ENCODE results near the gene TFIP11. TPM values are rescaled to one million over a fixed set of nuclear protein-coding genes. Genes with fewer than 3 reads are reported as not detected.

Gene TFIP11
- total RNA-seq, 3 donors from 2014 or later, result 27.5 to 34.5 (median 29.0) TPM

DNA sequence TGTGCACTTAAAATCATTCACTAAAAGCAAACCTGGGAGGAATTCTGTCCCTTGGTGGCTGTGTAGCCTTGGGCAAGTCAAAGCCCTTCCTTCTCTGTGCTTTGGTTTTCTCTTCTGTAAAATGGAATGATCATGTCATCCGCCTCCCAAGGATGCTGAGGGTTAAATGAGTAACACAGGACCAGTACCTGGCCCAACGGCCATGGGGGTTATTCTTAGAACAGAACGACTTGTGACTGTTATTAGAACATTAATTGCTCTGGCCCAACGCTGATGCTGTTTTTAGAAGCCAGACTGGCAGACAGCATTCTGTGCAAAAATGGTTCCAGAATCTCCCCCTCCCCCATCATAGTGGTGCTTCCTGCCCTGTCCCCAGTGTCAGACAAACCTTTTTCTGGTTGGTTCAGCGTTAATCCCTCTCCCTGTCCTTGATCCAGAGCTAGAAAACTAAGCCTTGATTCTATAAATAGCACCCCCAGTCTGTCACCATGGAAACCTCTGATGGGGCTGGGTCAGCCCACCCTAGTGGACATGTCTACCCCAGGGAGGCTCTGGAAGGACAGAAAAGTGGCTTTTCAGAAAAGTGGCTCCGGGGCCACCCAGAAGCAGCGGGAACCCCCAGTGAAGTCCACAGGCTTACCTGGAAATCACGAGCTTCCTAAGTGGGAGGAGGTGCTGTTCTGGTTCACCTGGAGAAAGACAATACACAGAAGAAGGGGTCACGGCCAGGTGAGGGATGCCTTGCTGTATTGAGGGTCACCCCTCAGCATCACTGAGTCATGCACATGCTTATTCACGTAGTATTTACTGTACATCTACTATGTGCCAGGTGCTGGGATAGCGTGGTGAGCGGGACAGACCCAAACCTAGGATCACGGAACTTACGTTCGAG, 15.5 kb upstream of the TFIP11 start:
- H3K4me3 ChIP-seq, result no peak overlapping the region
- H3K9me3 ChIP-seq, result no peaks in the 10 kb centered on the region
- no peaks in the 10 kb centered on the region for H3K4me1 ChIP-seq
- no peaks in the 10 kb centered on the region for H3K27me3 ChIP-seq
- H3K36me3 ChIP-seq, result no peaks in the 10 kb centered on the region
- peak overlapping the region in 1 of 2 donors; percentile 44 for H3K27ac ChIP-seq
- intact Hi-C loops (cut with DNase I; ENCODE audit: low total_unique reads), result no loop called here
- no peak for DNase-seq (ENCODE audit: low spot score in 2 of 2)
- TF ChIP-seq POLR2A (IDR thresholded peaks at IDR 0.05), result no peak
- no peak for TF ChIP-seq POLR2AphosphoS5 (IDR thresholded peaks at IDR 0.05)
- TF ChIP-seq, protein P1, sequence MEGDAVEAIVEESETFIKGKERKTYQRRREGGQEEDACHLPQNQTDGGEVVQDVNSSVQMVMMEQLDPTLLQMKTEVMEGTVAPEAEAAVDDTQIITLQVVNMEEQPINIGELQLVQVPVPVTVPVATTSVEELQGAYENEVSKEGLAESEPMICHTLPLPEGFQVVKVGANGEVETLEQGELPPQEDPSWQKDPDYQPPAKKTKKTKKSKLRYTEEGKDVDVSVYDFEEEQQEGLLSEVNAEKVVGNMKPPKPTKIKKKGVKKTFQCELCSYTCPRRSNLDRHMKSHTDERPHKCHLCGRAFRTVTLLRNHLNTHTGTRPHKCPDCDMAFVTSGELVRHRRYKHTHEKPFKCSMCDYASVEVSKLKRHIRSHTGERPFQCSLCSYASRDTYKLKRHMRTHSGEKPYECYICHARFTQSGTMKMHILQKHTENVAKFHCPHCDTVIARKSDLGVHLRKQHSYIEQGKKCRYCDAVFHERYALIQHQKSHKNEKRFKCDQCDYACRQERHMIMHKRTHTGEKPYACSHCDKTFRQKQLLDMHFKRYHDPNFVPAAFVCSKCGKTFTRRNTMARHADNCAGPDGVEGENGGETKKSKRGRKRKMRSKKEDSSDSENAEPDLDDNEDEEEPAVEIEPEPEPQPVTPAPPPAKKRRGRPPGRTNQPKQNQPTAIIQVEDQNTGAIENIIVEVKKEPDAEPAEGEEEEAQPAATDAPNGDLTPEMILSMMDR (IDR thresholded peaks at IDR 0.05), result no peak

- TF ChIP-seq POLR2AphosphoS5 (IDR thresholded peaks at IDR 0.05) (no peak), POLR2A (IDR thresholded peaks at IDR 0.05) (no peak)
- TF ChIP-seq, protein P1 (IDR thresholded peaks at IDR 0.05), result no peak
- intact Hi-C loops (cut with DNase I; ENCODE audit: low total_unique reads), result no loop called here
- no peaks in the 10 kb centered on the region for H3K36me3 ChIP-seq
- H3K4me1 ChIP-seq, result no peaks in the 10 kb centered on the region
- H3K9me3 ChIP-seq, result no peaks in the 10 kb centered on the region
- no peak overlapping the region for H3K4me3 ChIP-seq
- no peaks in the 10 kb centered on the region for H3K27me3 ChIP-seq
- DNase-seq (ENCODE audit: low spot score in 2 of 2), result no peak
- H3K27ac ChIP-seq, result no peak overlapping the region
Observed at GRCh38 chr22:26527167-26527566, 14.9 kb upstream of the TFIP11 start.

- H3K27me3 ChIP-seq, result no peaks in the 10 kb centered on the region
- H3K4me3 ChIP-seq, result no peak overlapping the region
- no peak for DNase-seq (ENCODE audit: low spot score in 2 of 2)
- TF ChIP-seq, protein P1 (IDR thresholded peaks at IDR 0.05), result no peak
- no peak for TF ChIP-seq POLR2A (IDR thresholded peaks at IDR 0.05)
- intact Hi-C loops (cut with DNase I; ENCODE audit: low total_unique reads), result no loop called here
- H3K4me1 ChIP-seq, result no peaks in the 10 kb centered on the region
- no peak overlapping the region for H3K27ac ChIP-seq
- no peaks in the 10 kb centered on the region for H3K9me3 ChIP-seq
- no peaks in the 10 kb centered on the region for H3K36me3 ChIP-seq
Observed at GRCh38 chr22:26525946-26526564, 13.8 kb upstream of the TFIP11 start.

DNA sequence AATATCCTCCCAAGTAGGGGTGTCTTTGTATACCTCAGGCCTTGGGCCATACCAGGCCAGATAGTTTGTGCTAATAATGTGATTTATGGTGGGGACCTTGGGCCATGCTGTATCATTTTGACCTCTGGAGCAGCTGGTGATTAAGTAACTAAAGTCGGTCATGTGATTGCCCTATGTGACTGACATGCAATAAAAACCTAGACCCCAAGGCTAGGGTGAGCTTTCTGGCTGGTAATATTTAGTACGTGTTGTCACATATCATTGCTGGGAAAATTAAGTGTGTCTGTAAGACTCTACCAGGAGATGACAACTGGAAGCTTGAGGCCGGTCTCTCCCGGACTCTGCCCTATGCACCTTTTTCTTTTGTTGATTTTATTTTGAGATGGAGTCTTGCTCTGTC, 12.6 kb upstream of the TFIP11 start:
- Histone ChIP-seq H3K27me3 (no peaks in the 10 kb centered on the region), H3K27ac (no peak overlapping the region), H3K36me3 (no peaks in the 10 kb centered on the region), H3K4me1 (no peaks in the 10 kb centered on the region), H3K4me3 (no peak overlapping the region), H3K9me3 (no peaks in the 10 kb centered on the region)
- DNase-seq (ENCODE audit: low spot score in 2 of 2), result no peak
- TF ChIP-seq POLR2AphosphoS5 (IDR thresholded peaks at IDR 0.05) (no peak), POLR2A (IDR thresholded peaks at IDR 0.05) (no peak)
- TF ChIP-seq, protein P1 (IDR thresholded peaks at IDR 0.05), result no peak
- intact Hi-C loops (cut with DNase I; ENCODE audit: low total_unique reads), result no loop called here

DNA sequence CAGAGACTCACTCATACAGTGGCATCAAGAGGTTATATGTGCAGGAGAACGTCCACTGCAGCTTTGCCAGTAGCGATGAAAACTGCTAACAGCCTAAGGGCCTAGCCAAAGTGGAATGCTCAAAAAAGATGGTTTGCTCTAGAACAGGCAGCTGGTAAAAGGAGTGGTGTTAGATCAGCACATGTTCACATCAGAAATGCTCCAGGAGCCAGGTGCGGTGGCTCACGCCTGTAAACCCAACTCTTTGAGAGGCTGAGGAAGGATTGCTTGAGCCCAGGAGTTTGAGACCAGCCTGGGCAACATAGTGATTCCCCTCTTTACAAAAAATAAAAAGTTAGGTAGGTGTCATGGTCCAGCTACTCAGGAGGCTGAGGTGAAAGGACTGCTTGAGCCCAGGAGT, 10.3 kb upstream of the TFIP11 start:
- H3K27me3 ChIP-seq, result no peaks in the 10 kb centered on the region
- no peak for TF ChIP-seq POLR2AphosphoS5 (IDR thresholded peaks at IDR 0.05)
- no peak for TF ChIP-seq POLR2A (IDR thresholded peaks at IDR 0.05)
- TF ChIP-seq, protein P1 (IDR thresholded peaks at IDR 0.05), result no peak
- DNase-seq (ENCODE audit: low spot score in 2 of 2), result no peak
- H3K4me3 ChIP-seq, result no peak overlapping the region
- no peaks in the 10 kb centered on the region for H3K36me3 ChIP-seq
- no peak overlapping the region for H3K27ac ChIP-seq
- no peaks in the 10 kb centered on the region for H3K9me3 ChIP-seq
- intact Hi-C loops (cut with DNase I; ENCODE audit: low total_unique reads), result no loop called here
- H3K4me1 ChIP-seq, result no peaks in the 10 kb centered on the region
